Stimulated activated CD4-positive, alpha-beta T cell treated with anti-CD3 and anti-CD28 coated beads, Interleukin-4, amount 100 ng/mL, for 4 hours (primary cell): Measurements from ENCODE around the gene IGSF22.
"Not testable (repeated sequence)": the region's sequence is repeated elsewhere in the genome, so short reads cannot be mapped to it uniquely, and the experiment has no call there.

Experiments
- DNase-seq, 2 experiments: peaks; one replicate each; pipeline ENCODE4 v3.0.0-alpha.2; 2020

IGSF22 gene

DNA sequence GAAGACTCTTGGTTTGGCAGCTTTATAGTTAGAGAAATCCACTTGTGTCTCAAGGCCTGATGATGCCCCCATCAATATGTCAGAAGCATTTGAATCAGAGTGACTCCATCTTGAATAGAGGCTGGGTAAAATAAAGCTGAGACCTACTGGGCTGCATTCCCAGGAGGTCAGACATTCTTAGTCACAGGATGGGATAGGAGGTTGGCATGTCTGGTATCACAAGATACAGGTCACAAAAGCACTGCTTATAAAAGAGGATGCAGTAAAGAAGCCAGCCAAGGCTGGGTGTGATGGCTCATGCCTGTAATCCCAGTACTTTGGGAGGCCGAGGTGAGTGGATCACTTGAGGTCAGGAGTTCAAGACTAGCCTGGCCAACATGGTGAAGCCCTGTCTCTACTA, 44.0 kb downstream of the IGSF22 start:
- not testable (repeated sequence) for DNase-seq

DNA sequence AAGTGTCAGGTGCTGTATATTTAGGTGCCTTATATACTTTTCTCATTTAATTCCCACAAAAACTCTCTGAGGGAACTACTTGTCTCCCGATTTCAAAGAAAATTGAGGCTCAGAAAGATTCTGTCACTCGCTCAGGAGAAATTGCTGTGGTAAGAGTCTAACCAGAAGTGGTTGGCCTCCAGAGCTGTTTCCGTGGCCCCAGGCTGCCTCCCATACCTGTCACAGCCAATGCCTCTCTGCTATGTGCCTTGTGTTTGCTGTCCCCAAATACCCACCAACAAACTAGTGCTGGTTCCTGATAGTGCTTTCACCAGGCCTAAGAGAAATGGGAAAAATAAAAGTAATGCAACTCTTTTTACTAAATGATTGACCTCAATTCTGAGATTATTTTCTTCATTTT, 48.4 kb downstream of the IGSF22 start:
- no peak for DNase-seq

DNA sequence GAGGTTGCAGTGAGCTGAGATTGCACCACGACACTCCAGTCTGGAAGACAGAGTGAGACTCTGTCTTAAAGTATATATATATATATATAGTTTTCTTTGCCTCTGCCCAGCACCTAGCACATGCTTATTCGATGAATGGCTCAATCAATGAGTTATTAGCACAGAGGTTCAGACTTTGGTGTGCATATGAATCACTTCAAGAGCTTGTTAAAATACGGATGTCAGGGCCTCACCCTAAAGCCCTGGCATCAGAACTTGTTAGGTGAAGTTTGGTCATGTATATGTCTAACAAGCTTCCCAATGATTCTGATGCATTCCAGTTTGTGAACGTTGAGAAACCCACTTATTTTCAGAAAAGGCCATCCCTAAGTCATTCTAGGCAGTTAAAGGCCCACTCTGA, 49.2 kb downstream of the IGSF22 start:
- DNase-seq, result no peak

DNA sequence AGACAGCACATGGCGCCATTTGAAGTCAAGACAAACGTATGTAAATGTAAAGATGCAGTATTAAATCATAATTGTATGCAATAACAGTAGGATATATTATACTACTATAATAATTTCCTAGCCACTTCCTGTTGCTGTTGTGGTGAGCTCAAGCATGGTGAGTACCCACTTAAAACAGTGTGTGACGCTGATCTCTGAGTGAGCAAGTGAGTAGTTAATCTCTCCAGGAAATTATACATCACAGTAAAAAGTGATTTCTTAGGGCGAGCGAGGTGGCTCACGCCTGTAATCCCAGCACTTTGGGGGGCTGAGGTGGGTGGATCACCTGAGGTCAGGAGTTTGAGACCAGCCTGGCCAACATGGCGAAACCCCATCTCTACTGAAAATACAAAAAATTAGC, 53.8 kb downstream of the IGSF22 start:
- peak in 1 of 2 experiments; percentile 60 for DNase-seq

- DNase-seq, result peak in 1 of 2 experiments; percentile 54
Measured at GRCh38 chr11:18671246-18671645, 54.7 kb downstream of the IGSF22 start.

- no peak for DNase-seq
Measured at GRCh38 chr11:18669711-18670110, 56.3 kb downstream of the IGSF22 start.

DNA sequence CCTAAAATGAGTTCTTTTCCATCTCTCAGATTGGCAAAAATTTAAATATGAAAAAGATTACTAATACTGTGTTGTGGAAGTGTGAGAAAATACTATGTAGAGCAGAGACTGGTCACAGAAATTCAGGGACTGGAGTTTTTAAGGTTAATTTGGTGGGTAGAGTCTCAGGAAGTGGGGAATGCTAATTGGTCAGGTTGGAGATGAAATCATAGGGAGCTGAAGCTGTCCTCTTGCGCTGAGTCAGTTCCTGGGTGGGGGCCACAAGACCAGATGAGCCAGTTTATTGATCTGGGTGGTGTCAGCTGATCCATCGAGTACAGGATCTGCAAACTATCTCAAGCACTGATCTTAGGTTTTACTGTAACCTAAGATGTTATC, 56.8 kb downstream of the IGSF22 start:
- DNase-seq, result no peak

- no peak for DNase-seq
Measured at GRCh38 chr11:18668131-18668530, 57.9 kb downstream of the IGSF22 start.

DNA sequence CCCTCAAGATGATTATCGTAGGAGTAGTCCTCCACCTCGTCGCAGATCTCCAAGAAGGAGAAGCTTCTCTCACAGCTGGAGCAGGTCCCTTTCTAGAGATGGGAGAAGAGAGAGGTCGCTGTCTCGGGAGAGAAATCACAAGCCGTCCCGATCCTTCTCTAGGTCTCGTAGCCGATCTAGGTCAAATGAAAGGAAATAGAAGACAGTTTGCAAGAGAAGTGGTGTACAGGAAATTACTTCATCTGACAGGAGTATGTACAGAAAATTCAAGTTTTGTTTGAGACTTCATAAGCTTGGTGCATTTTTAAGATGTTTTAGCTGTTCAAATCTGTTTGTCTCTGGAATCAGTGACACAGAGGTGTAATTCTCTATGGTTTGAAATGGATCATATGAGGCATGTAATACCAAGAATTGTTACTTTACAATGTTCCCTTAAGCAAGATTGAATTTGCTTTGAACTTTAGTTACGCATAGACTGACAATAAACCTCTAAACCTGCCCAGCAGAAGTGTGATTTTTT, 60.6 kb downstream of the IGSF22 start:
- DNase-seq, result not testable (repeated sequence)

DNA sequence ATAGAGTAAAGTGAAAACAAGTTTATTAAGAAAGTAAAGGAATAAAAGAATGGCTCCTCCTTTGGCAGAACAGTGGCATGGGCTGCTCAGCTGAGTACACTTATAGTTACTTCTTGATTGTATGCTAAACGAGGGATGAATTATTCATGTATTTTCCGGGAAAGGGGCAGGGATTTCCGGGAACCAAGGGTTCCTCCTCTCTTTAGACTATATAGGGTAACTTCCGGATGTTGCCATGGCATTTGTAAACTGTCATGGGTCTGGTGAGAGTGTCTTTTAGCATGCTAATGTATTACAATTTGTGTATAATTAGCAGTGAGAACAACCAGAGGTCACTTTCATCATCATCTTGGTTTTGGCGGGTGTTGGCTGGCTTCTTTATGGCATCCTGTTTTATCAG, 68.3 kb downstream of the IGSF22 start:
- no peak for DNase-seq
